HAP-1 (cell line): ENCODE measurements around the gene REV1.

Experiments
- DNase-seq, 2 experiments: peaks; one replicate each; pipeline ENCODE4 v3.0.0-alpha.2; 2016 to 2020; ENCODE audit warnings: low spot score in 2 of 2
- H3K27me3 ChIP-seq: fragments of 250-450 bp; sonication (Bioruptor Pico); 2 replicates; pipeline ENCODE4 v1.5.1; 2020; ENCODE audit warnings: low read depth, mild to moderate bottlenecking, moderate library complexity
- H3K36me3 ChIP-seq: fragments of 250-450 bp; sonication (Bioruptor Pico); replicated peaks from 2 replicates; pipeline ENCODE4 v1.5.1; 2020; ENCODE audit warnings: mild to moderate bottlenecking
- H3K4me1 ChIP-seq: fragments of 250-450 bp; sonication (Bioruptor Pico); 2 replicates; pipeline ENCODE4 v1.5.1; 2020; ENCODE audit warnings: mild to moderate bottlenecking
- H3K4me3 ChIP-seq: fragments of 250-450 bp; sonication (Bioruptor Pico); 2 replicates; pipeline ENCODE4 v1.5.1; 2020; ENCODE audit warnings: mild to moderate bottlenecking, moderate library complexity
- H3K9me3 ChIP-seq: fragments of 250-450 bp; sonication (Bioruptor Pico); 2 replicates; pipeline ENCODE4 v1.5.1; 2020; ENCODE audit warnings: mild to moderate bottlenecking, moderate library complexity
- in situ Hi-C: fragments of 300-500 bp; cut with MboI; formaldehyde crosslinking; loops from 3 replicates; pipeline ENCODE4 v1.14.3; 2020; ENCODE audit warnings: low sequenced_read_pairs, inconsistent platforms, mixed read lengths

REV1 gene

DNA sequence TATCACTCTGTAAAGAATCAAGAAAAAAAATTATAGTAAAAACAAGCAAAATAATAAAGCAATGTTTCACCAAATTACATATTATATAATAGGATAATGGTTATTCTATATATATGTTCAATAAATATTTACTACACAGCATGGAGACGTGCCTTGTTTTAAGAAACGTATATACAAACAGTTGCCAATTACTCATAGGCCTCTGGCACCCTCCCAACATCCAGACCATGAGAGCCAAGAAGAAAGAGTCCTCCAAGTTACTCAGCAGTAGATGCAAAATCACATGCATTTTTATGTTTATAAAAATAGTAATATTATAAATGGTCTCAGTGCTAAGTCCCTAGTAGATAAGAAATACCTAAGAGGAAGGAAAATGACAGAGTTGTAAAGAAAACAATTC lies 64.8 kb downstream of the REV1 start:
- Histone ChIP-seq H3K36me3 (peaks cover 66% of the 10 kb centered on the region), H3K4me1 (no peaks in the 10 kb centered on the region), H3K9me3 (no peaks in the 10 kb centered on the region), H3K27me3 (no peaks in the 10 kb centered on the region), H3K4me3 (no peak overlapping the region)
- in situ Hi-C loops = no loop called here
- no peak for DNase-seq

DNA sequence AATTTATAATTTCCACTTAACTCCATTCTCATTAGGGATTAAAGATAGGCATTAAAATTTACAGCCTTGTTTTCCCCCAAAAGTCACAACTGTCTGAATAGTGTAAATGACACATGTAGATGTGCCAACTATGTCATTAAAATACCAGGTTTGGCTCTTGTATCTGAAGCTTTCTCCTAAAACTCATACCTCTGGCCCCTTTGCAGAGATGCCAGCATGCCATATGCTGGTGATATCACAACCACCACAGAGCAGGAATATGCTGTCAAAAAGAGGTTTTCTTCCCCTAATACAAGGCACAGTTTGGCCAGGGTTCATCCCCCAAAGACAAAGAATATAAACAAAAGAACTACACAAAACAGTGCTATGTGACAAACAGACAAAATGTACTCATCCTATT lies 65.4 kb downstream of the REV1 start:
- in situ Hi-C loops = no loop called here
- no peaks in the 10 kb centered on the region for H3K9me3 ChIP-seq
- H3K36me3 ChIP-seq = peaks cover 67% of the 10 kb centered on the region
- no peak for DNase-seq
- no peak overlapping the region for H3K4me3 ChIP-seq
- no peaks in the 10 kb centered on the region for H3K4me1 ChIP-seq
- no peaks in the 10 kb centered on the region for H3K27me3 ChIP-seq

DNA sequence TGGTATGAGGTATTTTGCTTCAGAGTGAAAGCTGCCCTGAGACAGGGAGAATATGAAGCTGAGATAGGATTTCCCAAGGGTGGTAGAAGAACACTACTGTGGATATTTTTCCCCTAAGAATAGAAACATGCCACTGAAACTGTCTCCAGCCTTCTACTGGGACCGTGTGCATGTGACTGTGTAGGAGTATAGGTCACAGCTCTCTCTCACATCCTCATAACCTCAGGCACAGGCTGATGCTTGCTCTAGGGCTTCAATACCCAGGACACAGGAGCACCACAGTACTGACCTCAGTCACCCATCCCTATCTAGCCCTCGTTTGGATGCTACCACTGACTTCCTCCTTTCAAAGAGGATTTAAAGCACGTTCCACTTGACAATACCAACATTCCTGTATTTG lies 67.2 kb downstream of the REV1 start:
- Histone ChIP-seq H3K36me3 (peaks cover 65% of the 10 kb centered on the region), H3K4me1 (no peaks in the 10 kb centered on the region), H3K9me3 (no peaks in the 10 kb centered on the region), H3K4me3 (no peak overlapping the region), H3K27me3 (no peaks in the 10 kb centered on the region)
- DNase-seq = no peak
- in situ Hi-C loops = no loop called here

DNA sequence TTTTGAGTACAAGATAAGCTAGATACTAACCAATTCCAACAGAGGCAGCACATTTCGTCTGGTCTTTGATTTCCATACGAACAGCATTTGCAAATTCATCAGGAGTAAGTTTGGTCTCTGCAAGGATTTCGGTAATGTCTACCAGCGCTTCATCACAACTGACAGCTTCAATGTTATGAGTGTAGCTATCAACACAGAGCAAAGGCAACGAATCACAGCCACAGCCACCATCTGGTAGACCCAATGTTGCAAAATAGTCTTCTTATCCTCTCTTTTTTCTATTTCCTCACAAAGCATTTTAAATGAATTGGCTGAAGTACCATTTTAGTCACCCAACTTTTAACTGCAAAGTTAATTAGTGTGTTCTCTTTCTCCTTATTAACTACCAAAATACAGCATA lies 68.3 kb downstream of the REV1 start:
- in situ Hi-C loops = no loop called here
- Histone ChIP-seq H3K36me3 (peaks cover 65% of the 10 kb centered on the region), H3K9me3 (no peaks in the 10 kb centered on the region), H3K4me1 (no peaks in the 10 kb centered on the region), H3K4me3 (no peak overlapping the region), H3K27me3 (no peaks in the 10 kb centered on the region)
- DNase-seq = no peak

DNA sequence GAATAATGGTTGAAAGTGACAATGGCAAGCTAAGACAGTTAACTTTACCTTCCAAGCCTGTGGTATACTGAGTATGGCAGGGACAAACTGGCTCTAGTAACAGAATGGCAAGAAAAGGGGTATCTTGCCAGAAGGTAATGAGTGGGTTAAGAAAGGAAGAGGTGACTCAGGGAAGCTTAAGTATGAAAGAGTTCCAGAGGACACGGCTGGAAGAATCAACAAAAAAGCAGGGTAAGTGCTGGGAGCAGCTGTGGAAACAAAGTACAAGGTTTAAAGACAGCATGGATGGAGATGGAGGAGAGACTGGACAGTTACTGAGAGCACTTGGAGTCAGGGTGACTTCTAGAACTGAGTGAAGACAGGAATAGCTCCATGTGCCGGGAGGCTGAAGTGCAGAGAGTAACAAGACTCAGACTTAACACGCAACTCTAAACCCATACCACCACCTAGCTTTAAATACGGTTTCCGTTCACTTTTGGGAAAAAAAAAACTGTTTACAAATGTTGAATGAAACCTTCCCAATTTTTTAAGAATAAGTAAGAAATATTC lies 69.0 kb downstream of the REV1 start:
- H3K27me3 ChIP-seq = no peaks in the 10 kb centered on the region
- H3K36me3 ChIP-seq = peaks cover 66% of the 10 kb centered on the region
- H3K9me3 ChIP-seq = no peaks in the 10 kb centered on the region
- no peak overlapping the region for H3K4me3 ChIP-seq
- H3K4me1 ChIP-seq = no peaks in the 10 kb centered on the region
- DNase-seq = no peak
- in situ Hi-C loops = no loop called here

DNA sequence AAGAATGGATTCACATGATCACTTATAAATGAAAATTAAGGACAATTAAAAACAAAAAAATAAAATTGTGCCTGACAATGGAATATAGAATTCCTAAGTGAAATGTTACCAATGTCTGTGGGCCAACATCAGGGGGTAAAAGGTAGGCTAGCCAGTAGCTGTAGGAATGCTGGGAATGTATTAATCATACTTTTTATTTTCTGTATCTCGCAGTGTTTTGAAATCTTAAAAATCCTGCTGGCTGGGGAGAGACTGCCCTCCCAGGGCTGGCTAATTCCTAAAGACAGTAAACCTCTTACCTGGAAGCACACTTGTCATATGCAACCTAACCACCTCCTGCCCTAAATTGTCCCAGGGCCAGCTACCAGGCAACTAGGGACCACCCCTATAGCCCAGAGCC lies 69.8 kb downstream of the REV1 start:
- Histone ChIP-seq H3K9me3 (no peaks in the 10 kb centered on the region), H3K4me3 (no peak overlapping the region), H3K36me3 (peaks cover 74% of the 10 kb centered on the region), H3K27me3 (no peaks in the 10 kb centered on the region), H3K4me1 (no peaks in the 10 kb centered on the region)
- in situ Hi-C loops = no loop called here
- DNase-seq = no peak

DNA sequence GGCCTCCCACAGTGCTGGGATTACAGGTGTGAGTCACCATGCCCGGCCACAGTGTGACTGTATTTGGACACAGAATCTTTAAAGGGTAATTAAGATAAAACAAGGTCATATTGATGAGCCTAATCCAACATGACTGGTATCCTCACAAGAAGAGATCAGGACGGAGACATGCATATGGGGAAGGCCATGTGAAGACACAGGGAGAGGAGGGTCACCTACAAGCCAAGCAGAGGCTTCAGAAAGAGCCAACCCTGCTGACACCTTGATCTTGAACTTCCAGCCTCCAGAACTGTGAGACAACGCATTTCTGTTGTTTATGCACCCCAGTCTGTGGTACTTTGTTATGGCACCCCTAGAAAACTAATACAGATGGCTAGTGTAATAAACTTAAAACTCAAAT lies 72.4 kb downstream of the REV1 start:
- Histone ChIP-seq H3K9me3 (no peaks in the 10 kb centered on the region), H3K27me3 (no peaks in the 10 kb centered on the region), H3K4me3 (no peak overlapping the region), H3K4me1 (no peaks in the 10 kb centered on the region), H3K36me3 (peaks cover 78% of the 10 kb centered on the region)
- no peak for DNase-seq
- in situ Hi-C loops = no loop called here

DNA sequence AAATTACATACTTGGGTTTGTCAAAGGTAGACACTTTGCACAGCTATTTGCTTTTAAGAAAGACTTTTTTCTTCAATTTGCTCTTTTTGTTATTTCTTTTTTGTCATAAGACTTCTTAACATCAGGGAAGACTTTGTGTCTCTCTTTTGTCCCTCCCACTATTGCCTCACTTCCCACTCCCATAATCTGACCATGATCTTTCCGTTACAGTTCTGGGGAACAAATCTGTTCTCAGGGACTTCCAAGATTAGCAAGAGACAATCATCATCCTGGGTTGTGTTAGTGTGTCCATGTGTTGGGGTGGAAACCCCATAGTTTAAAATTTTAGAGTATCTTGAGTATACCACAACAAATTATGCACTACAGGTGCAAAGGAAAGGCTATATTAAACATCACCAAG lies 75.3 kb downstream of the REV1 start:
- no peak overlapping the region for H3K4me3 ChIP-seq
- in situ Hi-C loops = no loop called here
- no peaks in the 10 kb centered on the region for H3K4me1 ChIP-seq
- no peaks in the 10 kb centered on the region for H3K9me3 ChIP-seq
- no peak for DNase-seq
- no peaks in the 10 kb centered on the region for H3K27me3 ChIP-seq
- H3K36me3 ChIP-seq = peaks cover 71% of the 10 kb centered on the region

DNA sequence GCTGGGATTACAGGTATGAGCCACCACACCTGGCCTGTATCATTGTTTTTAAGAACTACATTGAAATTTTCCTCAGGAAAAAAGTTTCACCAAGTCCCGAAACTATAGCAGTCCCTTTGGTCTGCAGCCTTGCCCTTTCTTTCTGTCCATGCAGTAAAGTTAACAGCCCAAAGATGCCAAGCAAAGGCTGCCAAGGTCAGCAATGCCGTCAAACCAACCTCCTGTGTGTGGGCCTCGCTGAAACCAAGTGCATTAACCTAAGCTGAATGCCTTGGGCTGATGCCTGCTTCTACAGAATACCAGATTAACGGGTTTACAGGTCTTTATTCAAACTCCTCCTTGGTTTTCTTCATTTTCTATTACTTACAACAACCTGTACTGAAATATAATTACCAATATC lies 79.5 kb downstream of the REV1 start:
- Histone ChIP-seq H3K4me3 (no peak overlapping the region), H3K36me3 (peaks cover 66% of the 10 kb centered on the region), H3K4me1 (no peaks in the 10 kb centered on the region), H3K9me3 (no peaks in the 10 kb centered on the region), H3K27me3 (no peaks in the 10 kb centered on the region)
- in situ Hi-C loops = no loop called here
- DNase-seq = no peak

DNA sequence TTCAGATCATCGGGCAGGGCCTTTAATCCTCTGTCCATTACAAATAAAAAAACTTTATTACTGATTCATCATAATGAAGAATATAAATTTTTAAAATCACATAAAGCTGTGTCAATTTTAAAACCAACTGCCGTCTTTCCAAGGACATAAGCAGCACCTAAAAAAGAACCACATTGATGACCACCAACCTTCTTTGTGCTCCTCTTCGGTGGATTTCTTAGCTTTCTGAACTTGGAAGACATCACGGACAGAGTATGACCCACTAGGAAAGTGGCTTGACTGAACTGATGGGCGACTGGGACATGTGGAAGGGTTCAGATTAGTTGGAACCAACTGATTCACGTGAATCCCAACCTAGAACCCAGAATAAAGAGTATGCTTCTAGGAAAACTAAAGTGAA lies 83.7 kb downstream of the REV1 start:
- no peak overlapping the region for H3K4me3 ChIP-seq
- H3K36me3 ChIP-seq = peaks cover 70% of the 10 kb centered on the region
- H3K27me3 ChIP-seq = no peaks in the 10 kb centered on the region
- H3K9me3 ChIP-seq = no peaks in the 10 kb centered on the region
- in situ Hi-C loops = no loop called here
- H3K4me1 ChIP-seq = no peaks in the 10 kb centered on the region
- DNase-seq = no peak

DNA sequence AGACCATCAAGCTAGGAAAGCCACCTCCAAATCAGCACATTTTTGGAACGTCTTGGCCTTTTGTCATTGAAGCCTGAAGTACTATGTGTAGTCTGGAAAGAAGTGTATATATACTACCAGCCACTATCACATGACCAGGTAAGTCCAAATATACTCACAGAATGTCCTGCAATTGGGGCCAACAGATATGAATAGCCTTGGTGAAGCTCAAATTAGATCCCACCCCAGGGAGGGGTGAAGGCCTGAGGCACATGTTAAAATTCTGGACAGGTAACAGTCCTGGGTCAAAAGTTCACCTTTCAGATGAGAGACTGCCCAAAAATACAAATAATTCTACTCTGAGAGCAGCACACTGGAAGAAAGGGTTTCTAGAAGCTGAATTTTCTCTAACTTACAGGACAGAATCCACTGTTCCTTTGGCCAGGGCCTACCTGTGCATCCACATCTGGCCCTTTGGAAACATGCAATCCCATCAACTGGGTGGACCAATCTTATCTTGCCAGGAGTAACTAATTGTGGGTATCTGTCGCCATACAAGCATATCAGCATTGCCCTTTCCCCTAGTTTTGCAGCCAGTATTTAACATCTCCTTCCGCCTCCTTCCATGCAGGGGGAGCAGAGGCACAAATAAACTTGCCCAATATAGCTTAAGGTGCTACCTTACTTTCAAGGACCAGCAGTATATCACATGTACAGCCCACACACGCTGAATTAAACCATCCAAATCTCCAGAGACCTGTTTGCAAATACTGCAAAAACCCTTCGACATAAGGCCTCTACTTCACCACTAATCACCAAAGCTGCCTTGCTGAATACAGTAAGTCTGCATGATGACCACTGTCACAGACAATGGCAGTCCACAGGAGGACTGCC lies 84.8 kb downstream of the REV1 start:
- Histone ChIP-seq H3K36me3 (peaks cover 75% of the 10 kb centered on the region), H3K4me3 (no peak overlapping the region)
- in situ Hi-C loops = no loop called here

DNA sequence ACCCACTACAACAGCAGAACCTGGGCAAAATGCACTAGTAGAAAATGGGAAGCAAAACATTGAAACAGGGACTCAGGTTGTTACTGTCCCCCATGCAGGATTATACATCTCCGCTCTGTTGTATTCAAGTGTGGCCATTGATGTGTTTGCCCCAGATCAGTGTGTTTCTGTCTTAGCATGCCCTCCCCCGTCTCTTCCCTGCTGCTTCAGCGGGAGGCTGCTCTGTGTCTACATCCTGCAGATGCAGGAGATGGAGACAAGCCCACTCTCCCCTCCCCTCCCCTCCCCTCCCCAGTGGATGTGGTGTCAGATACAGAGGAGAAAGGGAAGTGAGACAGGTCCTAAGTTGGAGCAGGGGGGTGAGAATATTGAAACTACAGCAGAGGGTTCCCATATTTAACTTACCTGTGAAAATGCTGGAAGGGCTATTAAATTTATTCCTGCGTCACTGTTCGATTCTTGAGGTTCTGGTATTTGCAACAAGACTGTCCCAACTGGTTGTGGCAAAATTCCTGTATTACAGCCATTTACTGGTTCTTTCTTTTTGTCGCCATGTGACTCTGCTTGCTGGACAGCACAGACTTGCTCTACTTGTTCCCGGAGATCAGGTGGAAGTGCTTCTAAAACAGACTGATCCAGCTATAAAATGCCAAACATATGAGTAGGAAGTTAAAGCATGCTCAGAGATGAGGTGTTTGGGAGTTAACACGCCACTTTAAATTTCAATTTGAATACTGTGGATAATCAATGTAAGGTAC lies 85.6 kb downstream of the REV1 start:
- in situ Hi-C loops = no loop called here
- Histone ChIP-seq H3K27me3 (no peaks in the 10 kb centered on the region), H3K4me3 (no peak overlapping the region), H3K36me3 (peaks cover 81% of the 10 kb centered on the region), H3K9me3 (no peaks in the 10 kb centered on the region), H3K4me1 (no peaks in the 10 kb centered on the region)
- no peak for DNase-seq

More for the DNA sequence above, 84.8 kb downstream of the REV1 start:
- Histone ChIP-seq H3K9me3 (no peaks in the 10 kb centered on the region), H3K4me1 (no peaks in the 10 kb centered on the region), H3K27me3 (no peaks in the 10 kb centered on the region)
- no peak for DNase-seq

DNA sequence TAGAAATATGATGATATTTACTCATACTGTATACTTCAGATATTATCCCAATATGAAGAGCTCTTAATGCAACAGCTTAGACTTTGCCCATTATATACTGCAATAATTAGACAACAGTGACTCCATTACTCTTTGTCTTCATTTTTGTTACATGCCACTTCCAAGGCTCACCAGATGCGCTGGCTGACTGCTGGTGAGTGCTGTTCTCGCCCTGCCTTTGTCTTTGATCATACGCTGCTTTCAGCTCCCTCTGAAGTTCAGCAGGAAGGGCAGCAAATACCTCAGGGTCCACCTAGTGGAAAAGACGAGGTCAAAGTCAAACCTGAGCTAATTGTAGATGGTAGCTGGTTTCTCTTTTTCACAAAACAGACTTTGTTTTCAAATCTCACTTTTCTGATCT lies 86.3 kb downstream of the REV1 start:
- no peak for DNase-seq
- Histone ChIP-seq H3K4me3 (no peak overlapping the region), H3K27me3 (no peaks in the 10 kb centered on the region), H3K9me3 (no peaks in the 10 kb centered on the region), H3K36me3 (peaks cover 86% of the 10 kb centered on the region), H3K4me1 (no peaks in the 10 kb centered on the region)
- in situ Hi-C loops = no loop called here

DNA sequence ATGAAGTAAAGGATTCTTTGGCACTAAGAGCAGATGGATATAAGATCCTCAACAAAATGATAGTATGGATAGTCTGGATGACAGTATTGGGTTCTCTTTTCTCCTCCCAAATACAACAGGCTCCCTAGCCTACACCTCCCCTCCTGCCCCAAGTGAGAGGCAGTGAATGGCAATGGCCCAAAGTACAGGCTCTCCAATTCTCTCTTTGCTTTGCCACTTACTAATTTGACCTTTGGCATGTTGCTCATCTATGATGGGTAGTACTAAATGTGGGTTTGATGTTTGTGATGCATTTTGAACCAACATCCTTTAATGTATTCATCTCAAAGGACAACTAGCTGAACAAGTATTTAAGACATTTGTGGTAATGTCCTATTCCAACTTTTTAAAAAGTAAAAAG lies 86.7 kb downstream of the REV1 start:
- Histone ChIP-seq H3K36me3 (peaks cover 90% of the 10 kb centered on the region), H3K4me1 (no peaks in the 10 kb centered on the region), H3K27me3 (no peaks in the 10 kb centered on the region), H3K9me3 (no peaks in the 10 kb centered on the region), H3K4me3 (no peak overlapping the region)
- no peak for DNase-seq
- in situ Hi-C loops = no loop called here
